Activated CD8-positive, alpha-beta memory T cell treated with anti-CD3 and anti-CD28 coated beads, Interleukin-2, amount 50 U/mL, for 1 hour (primary cell): ENCODE measurements around the gene STARD13.

Experiments used
- DNase-seq: peaks from one replicate; pipeline ENCODE4 v3.0.0-alpha.2; 2020; ENCODE audit errors: extremely low read depth

STARD13 gene

DNA sequence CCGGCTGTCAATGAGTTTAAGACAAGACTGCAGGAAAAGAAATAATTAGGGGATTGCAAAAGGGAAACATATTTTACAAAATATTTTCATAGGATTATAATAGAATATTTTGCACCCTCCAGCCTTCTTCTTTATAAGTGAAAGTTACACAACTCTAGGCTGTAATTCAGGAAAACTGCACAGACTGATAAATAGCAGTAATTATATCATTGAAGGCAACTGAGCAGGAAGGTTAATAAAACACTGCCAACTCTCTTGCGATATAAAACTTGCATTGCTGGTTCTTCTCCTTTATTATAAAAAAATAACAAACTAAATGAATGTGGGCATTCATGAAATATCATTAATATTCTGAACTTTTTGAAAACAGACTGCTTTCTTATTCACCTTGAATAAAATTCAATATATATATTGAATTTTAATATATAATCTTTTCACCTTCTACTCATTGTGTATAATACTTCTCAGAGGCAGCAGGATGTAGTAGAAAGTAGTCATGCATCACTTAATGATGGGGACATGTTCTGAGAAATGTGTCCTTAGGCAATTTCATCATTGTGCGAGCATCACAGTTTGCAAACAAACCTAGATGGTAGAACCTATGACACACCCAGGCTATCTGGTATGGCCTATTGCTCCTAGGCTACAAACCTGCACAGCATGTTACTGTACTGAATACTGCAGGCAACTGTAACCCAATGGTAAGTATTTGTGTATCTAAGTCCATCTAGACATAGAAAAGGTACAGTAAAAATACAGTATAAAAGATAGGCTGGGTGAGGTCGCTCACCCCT, 24.9 kb upstream of the STARD13 start:
- no peak for DNase-seq

DNA sequence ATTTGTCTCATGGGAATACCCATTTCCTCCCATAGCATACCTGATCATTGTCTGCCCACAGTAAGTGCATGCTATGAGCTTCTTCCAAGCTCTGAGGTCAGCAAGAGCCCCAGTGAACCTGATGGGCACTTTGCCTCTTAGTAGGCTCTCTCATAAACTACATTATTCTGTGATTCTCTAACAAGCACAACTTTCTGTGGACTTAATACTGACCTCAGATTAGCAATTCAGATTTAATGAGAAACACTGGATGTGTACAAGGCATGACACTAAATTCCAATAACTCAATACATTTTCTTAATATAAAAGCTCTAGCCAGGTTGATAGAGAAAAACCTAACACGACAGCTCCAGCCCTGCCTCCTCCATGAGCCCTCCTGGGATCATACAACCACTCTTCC, 23.3 kb upstream of the STARD13 start:
- DNase-seq = no peak

DNA sequence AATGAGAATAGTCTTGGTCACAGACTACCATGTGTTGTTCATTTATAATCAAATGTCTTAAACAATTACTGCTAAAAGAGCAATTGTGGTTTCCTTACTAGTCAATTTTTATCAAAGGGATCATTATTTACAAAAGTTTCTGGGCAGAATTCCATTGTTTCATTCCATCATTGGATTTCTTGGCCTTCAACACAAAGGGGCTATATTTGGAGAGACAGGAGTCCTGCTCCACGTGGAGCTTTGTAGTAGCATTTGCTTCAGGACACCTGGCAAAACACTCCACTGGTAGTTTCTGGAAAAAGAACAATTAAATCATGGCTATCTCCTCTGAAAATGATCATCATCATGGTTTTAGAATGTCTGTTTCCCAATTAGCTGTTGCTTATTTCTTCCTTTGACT, 22.3 kb upstream of the STARD13 start:
- no peak for DNase-seq

DNA sequence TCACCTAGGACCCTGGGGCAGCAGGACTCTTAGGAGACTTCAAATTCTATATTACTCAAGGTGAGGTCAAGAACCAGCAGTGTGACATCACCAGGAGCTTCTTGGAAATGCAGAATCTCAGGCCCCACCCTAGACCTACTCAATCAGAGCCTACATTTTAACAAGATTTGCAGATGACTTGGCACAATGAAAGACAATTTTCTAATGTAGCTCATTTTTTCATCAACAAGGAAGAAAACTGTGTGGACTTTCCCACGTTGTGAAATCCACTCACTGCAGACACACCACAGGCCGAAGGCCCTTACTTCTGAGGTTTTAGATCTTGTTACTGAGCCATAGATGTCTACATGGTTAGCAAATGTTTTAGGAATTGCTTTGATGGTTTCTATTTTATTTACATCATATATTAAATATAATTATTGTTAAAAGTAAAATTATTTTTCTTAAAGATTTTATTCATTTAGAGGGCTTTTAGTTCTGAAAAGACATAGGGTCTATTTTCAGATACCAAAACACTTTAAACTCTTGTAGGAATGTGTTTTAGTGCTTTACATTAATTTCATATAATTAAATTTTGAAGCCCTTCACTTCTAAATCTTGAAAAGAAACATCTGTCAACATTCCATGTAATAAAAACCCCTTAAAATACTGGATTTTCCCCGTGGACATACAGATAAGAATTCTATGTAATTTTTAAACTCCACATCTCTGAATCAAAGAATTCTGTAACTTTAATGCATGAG, 18.5 kb upstream of the STARD13 start:
- DNase-seq = no peak

DNA sequence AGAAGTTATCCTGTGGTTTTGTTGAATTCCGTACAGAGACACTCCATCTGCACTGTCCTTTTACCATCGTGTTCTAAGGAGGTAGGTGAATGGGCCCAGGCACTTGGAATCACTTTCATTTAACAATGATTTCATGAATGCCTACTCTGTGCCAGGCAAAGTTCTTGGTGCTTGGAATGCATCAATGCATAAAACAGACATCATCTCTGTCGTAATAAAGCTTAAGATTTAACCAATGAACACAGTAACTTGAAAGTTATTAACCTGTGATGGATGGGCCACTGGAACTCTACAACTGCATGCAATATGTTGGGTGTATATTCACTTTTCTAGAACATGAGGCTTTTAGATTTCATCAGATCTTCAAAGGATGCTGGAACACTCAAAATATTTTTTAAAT, 14.1 kb upstream of the STARD13 start:
- no peak for DNase-seq

DNA sequence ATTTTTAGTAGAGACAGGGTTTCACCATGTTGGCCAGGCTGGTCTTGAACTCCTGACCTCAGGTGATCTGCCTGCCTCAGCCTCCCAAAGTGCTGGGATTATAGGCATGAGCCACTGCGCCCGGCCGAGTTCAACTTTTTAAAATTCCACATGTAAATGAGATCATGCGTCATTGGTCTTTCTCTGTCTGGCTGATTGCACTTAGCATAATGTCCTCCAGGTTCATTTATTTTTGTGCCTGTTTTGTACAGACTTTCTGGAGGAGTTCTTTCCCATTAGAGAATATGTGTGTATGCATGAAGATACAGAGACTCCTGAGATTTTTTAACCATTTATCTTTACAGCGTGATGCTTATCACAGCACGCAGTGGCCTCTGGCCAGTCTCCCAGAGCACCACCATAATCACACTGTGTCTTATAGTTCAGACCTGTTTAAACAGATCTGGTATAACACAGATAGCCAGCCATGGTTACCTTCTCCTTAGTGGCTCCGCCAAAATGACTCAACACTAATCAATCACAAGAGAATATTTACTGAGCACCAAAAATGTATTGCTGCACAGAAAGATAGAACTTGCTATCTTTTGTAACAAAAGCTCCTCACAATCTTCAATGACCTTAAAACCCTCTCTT, 11.4 kb upstream of the STARD13 start:
- DNase-seq = no peak

DNA sequence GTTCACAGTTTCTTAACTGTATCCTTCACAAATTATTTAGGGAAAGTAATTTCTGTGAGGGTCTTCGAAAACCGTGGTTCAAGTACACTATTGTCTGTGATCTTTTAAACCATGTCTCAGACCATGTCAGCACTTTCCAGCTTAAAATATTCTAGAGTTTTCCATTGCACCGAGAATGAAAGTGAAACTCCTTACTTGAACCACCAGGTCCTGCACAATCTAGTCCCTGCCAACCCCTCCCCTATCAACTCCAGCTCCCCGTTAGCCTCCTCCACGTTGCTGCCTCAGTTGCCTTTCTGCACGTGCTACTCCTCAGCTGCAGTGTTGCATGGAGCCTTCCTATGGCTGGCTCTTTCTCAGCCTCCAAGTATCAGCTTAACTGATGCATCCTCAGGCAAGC, 7.2 kb upstream of the STARD13 start:
- no peak for DNase-seq

DNA sequence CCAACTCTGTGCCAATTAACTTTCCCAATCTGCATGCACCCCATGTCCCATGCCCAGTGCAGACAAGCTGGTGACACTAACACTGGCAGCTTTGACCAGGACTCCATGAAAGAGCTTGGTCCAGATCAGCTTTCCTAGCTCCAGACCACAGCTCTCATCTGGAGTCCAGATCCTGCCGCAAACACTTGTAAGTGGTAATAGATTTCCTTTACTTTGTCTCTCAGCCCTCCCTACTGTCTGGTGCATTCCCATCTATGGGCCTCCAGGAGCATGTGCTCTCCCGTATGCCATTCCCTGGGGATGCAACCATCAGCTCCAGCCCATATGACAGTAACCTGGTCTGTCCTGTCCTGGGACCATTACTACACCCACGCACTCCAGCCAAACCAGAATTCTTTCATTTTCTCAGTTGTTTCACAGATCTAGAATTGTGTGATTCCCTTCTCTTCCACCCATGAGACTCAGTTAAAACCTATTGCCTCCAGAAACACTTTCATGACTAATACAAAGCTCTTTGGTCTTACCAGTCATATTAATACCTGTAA, 4.9 kb upstream of the STARD13 start:
- DNase-seq = no peak

DNA sequence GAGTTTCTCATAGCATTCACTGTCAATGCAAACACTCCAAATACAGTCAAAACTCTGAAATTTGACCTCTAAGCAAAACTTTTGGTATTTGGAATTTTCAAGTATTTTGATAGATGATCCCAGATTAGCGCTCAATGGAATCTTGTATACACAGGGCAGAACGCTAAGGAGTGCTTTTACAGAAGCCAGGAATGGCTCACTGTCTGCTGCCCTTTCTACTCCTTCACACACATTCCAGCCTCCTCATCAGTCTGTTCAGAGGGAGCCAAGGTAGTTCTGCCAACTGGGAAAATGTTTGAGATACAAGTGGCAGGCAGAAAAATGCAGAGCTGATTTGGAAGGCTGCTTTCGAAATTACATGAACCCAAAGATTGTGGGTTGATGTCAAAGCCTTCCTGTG, 4.4 kb upstream of the STARD13 start:
- DNase-seq = no peak

DNA sequence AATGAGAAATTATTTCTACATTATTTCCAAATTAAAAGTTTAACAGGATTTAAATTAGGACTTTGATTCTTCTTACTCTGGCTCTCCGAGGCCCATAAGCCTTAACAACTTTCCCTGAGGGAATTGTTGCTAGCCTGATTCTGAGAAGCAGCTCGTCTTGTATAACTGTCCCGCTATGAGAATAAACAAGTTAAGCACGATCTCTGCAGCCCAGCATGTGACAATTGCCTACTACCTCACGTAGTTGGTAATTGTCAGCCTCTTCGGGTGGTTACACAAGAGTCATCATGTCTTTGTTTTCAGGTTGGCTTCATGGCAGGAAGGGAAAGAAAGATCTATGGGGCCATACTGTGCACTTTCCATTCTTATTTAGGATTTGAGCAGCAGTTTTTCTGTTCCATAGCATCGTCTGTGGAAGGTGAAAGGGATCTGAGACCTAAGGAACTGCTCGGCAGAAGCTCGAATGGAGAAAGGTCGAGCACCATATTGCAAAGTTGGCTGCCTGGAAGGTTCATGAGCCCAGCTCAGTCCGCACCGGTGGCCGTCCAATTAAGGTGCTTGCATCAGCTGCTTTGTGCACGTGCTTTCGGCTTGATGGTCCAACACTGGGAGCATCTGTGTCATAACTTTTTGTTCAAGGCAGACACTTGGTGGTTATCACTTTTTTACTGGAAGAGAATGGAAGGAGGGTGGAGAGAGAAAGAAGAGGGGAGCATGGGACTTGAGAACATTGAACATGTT, 1.8 kb upstream of the STARD13 start:
- no peak for DNase-seq

DNA sequence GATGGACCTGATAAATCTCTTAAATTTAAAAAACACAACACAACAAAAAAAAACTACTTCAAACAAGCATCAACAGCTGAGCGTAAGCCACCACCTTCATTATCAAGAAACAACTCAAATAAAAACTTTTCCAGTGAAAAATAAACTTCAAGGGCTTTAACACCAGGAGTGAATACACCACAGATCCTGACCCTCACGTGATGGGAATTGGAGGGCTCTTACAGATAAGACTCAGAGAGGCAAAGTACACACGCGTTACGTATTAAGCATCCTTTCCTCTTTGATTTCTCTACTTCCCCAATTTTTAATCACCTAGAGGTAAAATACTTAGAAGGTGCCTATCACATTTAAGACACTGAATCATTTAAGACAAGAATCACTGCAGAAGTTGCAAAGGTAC, 573 bp upstream of the STARD13 start:
- no peak for DNase-seq

DNA sequence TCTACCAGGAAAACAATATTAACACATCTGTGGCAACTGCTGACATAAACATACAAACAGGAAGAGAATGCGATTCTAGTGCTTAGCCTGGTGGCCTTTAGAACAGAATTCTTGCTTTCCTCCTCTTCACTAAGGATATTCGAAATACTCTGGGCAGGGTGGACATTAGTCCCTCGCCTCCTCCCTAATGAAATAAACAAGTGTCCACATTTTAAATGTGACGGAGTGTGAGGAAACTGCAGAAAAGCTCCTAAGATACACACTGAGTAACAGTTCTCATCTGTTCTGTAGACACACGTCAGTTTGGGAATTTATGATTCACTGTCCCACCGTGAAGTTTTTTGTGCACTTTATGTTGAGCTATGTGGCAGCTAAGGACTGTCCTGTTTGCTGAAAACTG, 639 bp downstream of the STARD13 start:
- DNase-seq = no peak

DNA sequence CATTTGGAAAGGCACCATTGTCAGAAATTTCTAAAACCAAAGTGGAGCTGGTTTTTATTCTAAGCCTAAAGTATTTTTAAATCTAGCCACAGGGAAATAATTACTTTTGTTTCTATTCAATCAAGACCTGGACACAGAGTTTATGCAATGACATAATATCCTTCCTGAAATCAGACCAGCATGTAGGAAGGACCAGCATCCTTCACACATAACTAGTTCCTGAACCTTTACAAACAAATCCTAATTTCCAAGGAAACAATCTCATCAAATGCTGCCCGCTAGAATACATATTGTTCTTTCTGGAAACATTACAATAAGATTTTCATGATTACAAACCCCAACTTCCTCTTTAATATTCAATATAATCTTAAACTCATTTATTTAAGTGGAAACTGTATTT, 1.5 kb downstream of the STARD13 start:
- no peak for DNase-seq

DNA sequence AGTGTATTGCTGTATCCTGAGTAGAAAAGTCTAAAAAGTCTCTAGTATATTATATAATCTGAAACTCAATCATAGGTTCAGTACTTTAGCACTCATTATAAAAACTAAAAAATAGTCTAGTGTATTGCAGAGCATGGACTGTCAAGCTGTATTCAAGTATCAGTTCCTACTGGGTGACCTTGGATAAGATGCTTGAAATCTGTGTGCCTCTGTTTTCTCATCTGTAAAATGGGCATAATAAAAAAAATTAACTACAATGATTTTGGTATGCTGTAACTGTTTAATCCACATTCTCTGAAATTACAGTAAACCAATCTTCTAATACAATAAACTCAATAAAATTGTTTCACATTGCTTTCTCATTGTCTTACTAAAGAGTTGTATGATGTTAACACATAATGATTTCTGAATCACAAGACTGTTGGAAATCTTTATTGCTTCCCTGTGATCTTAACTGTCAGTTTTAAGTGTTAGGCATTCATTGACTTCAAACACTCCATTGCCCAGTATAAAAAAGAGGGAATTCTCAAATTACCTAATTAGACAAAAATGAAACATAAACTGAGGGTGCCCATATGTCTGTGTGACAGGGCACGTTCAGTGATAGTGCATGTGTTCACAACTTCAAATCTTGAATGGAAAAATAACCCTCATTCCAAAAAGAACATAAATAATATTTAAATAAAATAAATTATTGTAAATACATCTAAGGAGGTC, 2.2 kb downstream of the STARD13 start:
- no peak for DNase-seq

DNA sequence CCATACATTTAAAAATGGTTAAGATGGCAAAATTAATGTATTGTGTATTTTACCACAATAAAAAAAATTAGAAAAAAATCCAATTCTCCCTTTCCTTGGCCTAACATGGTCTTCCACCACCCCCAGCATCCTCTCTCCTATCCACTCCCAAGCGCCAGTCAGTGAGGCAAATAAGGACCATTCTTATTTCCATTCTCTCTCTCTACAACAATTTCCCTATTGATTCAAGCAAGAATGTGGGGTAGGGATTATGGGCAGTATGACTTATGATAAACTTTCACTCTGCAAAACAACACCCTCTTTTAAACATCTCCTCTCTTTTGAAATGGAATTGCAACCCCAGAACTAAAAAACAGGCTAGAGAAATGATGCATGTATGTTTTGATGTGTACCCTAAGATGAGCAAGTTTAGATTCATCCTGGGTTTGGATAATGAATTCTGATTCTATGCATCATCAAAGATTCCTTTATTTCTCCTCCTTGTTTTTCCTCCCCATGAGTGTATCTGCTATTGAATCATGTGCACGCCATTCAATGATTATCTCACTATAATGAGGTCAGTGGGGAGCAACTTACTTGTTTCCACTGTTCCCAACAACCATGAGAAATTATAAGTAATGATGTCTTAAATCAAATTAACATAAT, 3.5 kb downstream of the STARD13 start:
- DNase-seq = no peak

DNA sequence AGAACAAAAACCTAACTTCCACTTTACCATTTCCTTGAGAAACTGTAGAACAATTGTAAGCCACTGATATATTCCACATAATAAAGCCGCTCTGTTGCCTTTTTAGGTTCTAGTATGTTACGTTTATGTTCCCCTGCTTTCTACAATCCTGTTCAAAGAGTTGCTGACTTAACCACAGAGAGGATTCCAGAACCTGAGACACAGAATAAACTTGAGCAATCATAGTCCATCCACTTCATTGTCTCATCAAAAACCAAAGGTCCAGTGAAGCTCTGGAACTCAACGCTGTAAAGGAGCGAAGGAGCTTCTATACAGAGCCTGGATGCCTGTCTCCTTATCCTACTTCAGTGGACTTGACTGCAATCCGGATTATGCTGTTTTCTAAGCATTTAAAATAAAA, 4.6 kb downstream of the STARD13 start:
- DNase-seq = no peak

DNA sequence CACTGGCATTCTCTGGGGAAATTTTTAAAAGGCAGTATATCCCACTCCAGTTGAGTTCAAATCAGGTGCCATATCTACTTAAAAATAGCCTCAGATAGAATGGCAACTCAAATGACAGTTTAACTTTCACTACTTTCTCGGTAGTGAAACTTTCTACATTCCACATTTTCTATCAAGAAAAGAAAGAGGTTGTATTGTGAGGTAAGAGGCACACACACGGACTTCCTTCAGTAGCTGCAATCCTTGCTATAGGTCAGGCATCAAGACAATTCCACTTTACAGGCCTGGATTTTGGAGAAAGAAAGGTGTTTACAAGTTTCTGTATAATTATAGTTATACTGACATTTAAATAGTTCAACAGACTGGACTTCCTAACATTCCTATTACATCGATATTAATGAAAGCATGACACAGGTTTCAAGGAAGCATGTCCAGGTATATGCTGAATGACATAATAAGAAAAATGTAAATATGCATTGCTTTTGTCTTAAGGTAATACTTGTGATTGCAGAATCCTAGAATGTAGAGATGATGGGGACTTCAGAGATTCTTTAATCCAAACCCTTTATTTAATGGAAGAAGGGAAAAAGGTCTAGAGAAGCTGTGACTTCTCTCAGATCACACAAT, 5.2 kb downstream of the STARD13 start:
- no peak for DNase-seq

DNA sequence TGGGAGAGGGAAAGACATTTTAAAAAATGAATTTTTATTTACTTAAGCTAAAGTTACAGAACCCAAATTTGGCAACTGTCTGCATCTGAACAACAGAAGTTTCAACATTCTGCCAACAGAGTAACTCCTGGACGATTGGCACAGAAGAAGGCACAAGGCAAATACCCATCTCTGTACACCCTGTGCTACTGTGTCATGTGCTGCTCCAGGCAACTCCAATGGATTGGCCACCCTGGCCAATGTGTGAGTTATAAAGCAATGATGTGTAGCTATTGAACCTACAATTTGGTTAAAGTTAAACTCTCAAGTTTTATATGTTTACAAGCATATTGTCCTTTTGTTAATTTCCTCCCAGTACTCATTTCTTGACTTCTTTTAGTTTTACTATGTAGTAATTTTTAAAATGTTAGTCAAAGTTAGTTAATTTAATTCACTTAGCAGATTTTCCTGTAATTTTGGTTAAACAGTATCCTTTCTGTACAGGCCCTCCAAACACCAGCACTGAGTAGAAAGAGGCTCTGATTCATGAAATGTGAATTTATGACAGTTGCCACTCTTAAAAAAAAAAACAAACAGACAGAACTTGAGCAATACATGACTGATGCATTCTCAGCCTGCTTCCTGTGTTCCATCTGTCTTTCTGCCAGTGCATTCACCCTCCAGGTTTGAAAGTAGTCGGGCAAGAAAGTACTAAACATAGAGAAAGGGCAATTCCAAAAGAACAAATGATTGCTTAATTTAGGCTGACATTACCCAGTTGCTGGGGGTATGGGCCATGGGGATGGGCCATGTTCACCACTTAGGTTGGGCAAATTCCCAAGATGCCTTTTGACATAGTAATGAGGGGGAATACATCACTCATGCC, 5.9 kb downstream of the STARD13 start:
- DNase-seq = no peak

DNA sequence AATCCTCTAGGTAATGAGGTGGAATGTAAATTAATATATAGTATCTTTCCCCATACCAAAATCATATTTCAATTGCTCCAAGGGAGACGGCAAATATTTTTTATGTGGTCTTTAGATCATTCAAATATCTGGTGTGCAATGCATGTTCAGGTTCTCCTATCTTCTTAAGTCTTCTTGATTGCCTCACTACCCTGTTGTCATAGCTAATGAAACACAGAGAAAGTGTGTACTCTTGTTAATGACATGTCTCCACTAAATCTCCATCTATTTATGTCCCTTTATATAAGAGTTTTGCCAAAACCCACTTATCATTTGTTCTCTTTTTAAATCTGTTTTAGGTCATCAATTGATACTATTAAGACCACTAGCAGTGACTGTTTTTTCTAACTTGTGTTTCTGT, 6.6 kb downstream of the STARD13 start:
- no peak for DNase-seq
